H9 (cell line): ENCODE results near the gene DUSP2. TPM values are rescaled to one million over a fixed set of nuclear protein-coding genes. Genes with fewer than 3 reads are reported as not detected.

Source experiments
- DNase-seq: peaks from one replicate; pipeline ENCODE4 v3.0.0-alpha.2; 2017
- H2AFZ ChIP-seq: one replicate; pipeline ENCODE4 v1.6.1; 2013; ENCODE audit warnings: mild to moderate bottlenecking, low read length, control low read depth, moderate library complexity
- H2AK5ac ChIP-seq: 2 replicates; pipeline ENCODE4 v1.6.1; 2013; ENCODE audit warnings: low read length, control low read depth, mixed read lengths; ENCODE audit not compliant: insufficient read length
- H2BK120ac ChIP-seq: one replicate; pipeline ENCODE4 v1.6.1; 2013; ENCODE audit warnings: low read depth, mild to moderate bottlenecking, low read length, control low read depth, inconsistent platforms; ENCODE audit not compliant: poor library complexity, severe bottlenecking
- H2BK12ac ChIP-seq: 2 replicates; pipeline ENCODE4 v1.6.1; 2013; ENCODE audit warnings: low read length, control low read depth, mixed read lengths, low read depth; ENCODE audit not compliant: insufficient read length
- H2BK15ac ChIP-seq: 2 replicates; pipeline ENCODE4 v1.6.1; 2013; ENCODE audit warnings: low read depth, low read length, control low read depth
- H2BK20ac ChIP-seq: one replicate; pipeline ENCODE4 v1.6.1; 2013; ENCODE audit warnings: low read depth, mild to moderate bottlenecking, low read length, control low read depth, inconsistent platforms; ENCODE audit not compliant: poor library complexity, severe bottlenecking
- H2BK5ac ChIP-seq: 2 replicates; pipeline ENCODE4 v1.6.1; 2013; ENCODE audit warnings: low read length, control low read depth, mixed read lengths; ENCODE audit not compliant: insufficient read length
- H3K14ac ChIP-seq: 2 replicates; pipeline ENCODE4 v1.6.1; 2013; ENCODE audit warnings: low read length, control low read depth; ENCODE audit not compliant: insufficient read depth
- H3K18ac ChIP-seq: 2 replicates; pipeline ENCODE4 v1.6.1; 2013; ENCODE audit warnings: low read depth, mild to moderate bottlenecking, mixed read lengths, low read length, control low read depth; ENCODE audit not compliant: insufficient read length
- H3K23ac ChIP-seq: 2 replicates; pipeline ENCODE4 v1.6.1; 2013; ENCODE audit warnings: low read length, control low read depth, mixed read lengths, low read depth; ENCODE audit not compliant: insufficient read length
- H3K23me2 ChIP-seq: 2 replicates; pipeline ENCODE4 v1.6.1; 2013; ENCODE audit warnings: low read depth, mild to moderate bottlenecking, mixed read lengths, low read length, control low read depth; ENCODE audit not compliant: insufficient read length, poor library complexity, severe bottlenecking
- H3K27ac ChIP-seq: 2 replicates; pipeline ENCODE4 v1.5.1; 2013; ENCODE audit warnings: low read length, control low read depth, mixed read lengths, low read depth; ENCODE audit not compliant: insufficient read length
- H3K27me3 ChIP-seq: 2 replicates; pipeline ENCODE4 v1.6.1; 2013; ENCODE audit warnings: low read length, control low read depth, inconsistent platforms; ENCODE audit not compliant: insufficient read depth
- H3K4ac ChIP-seq: 2 replicates; pipeline ENCODE4 v1.6.1; 2013; ENCODE audit warnings: low read depth, mild to moderate bottlenecking, control low read depth, inconsistent platforms, low read length, moderate library complexity
- H3K4me1 ChIP-seq: 2 replicates; pipeline ENCODE4 v1.6.1; 2013; ENCODE audit warnings: low read length, control low read depth, inconsistent platforms; ENCODE audit not compliant: insufficient read depth
- H3K4me2 ChIP-seq: 2 replicates; pipeline ENCODE4 v1.6.1; 2013; ENCODE audit warnings: low read length, control low read depth, mixed read lengths; ENCODE audit not compliant: insufficient read length, insufficient read depth
- H3K56ac ChIP-seq: 2 replicates; pipeline ENCODE4 v1.6.1; 2013; ENCODE audit warnings: low read depth, mild to moderate bottlenecking, mixed read lengths, low read length, control low read depth; ENCODE audit not compliant: insufficient read length
- H3K79me1 ChIP-seq: 2 replicates; pipeline ENCODE4 v1.6.1; 2013; ENCODE audit warnings: low read depth, mild to moderate bottlenecking, moderate library complexity, low read length, control low read depth, inconsistent platforms; ENCODE audit not compliant: insufficient read depth, poor library complexity, severe bottlenecking
- H3K79me2 ChIP-seq: 2 replicates; pipeline ENCODE4 v1.6.1; 2013; ENCODE audit warnings: low read length, control low read depth, inconsistent platforms; ENCODE audit not compliant: insufficient read depth
- H3K9ac ChIP-seq: 2 replicates; pipeline ENCODE4 v1.6.1; 2013; ENCODE audit warnings: low read length, control low read depth, mixed read lengths; ENCODE audit not compliant: insufficient read length; ENCODE audit errors: extremely low read depth
- H3K9me3 ChIP-seq: one replicate; pipeline ENCODE4 v1.6.1; 2013; ENCODE audit warnings: low read depth, low read length, inconsistent platforms; ENCODE audit not compliant: control insufficient read depth
- H3T11ph ChIP-seq: one replicate; pipeline ENCODE4 v1.6.1; 2013; ENCODE audit warnings: mild to moderate bottlenecking, low read length, control low read depth, inconsistent platforms
- H4K20me1 ChIP-seq: one replicate; pipeline ENCODE4 v1.6.1; 2013; ENCODE audit not compliant: control insufficient read depth, insufficient read length, insufficient read depth
- H4K5ac ChIP-seq: 2 replicates; pipeline ENCODE4 v1.6.1; 2013; ENCODE audit warnings: low read depth, mild to moderate bottlenecking, mixed read lengths, low read length, control low read depth; ENCODE audit not compliant: insufficient read length
- H4K8ac ChIP-seq: replicated peaks from 2 replicates; pipeline ENCODE4 v1.6.1; 2013; ENCODE audit warnings: low read length, control low read depth, mixed read lengths, low read depth; ENCODE audit not compliant: insufficient read length
- H4K91ac ChIP-seq: 2 replicates; pipeline ENCODE4 v1.6.1; 2013; ENCODE audit warnings: low read depth, mild to moderate bottlenecking, moderate library complexity, mixed read lengths, low read length, control low read depth; ENCODE audit not compliant: insufficient read length
- H3K27ac Mint-ChIP-seq, 3 experiments: 2 replicates in 2 of 3; 3 replicates in 1 of 3; pipeline ENCODE4 v1.8.0; 2020 to 2021; ENCODE audit warnings: mixed read lengths in 3 of 3, mild to moderate bottlenecking in 1 of 3, moderate library complexity in 1 of 3
- H3K27me3 Mint-ChIP-seq: 2 replicates; pipeline ENCODE4 v1.8.0; 2021; ENCODE audit warnings: low read depth, mild to moderate bottlenecking, moderate library complexity, mixed read lengths
- H3K36me3 Mint-ChIP-seq, 3 experiments: 2 replicates in 2 of 3; 3 replicates in 1 of 3; pipeline ENCODE4 v1.8.0; 2020 to 2021; ENCODE audit warnings: low read depth in 3 of 3, mixed read lengths in 3 of 3; ENCODE audit not compliant: insufficient read depth in 1 of 3
- H3K4me1 Mint-ChIP-seq, 2 experiments: 2 replicates each; pipeline ENCODE4 v1.8.0; 2020; ENCODE audit warnings: mixed read lengths in 2 of 2
- H3K4me3 Mint-ChIP-seq, 2 experiments: 2 replicates in 1 of 2; 3 replicates in 1 of 2; pipeline ENCODE4 v1.8.0; 2020 to 2021; ENCODE audit warnings: mild to moderate bottlenecking in 2 of 2, mixed read lengths in 2 of 2, moderate library complexity in 1 of 2
- H3K9me3 Mint-ChIP-seq, 2 experiments: 2 replicates in 1 of 2; 3 replicates in 1 of 2; pipeline ENCODE4 v1.8.0; 2020; ENCODE audit warnings: mild to moderate bottlenecking in 2 of 2, mixed read lengths in 2 of 2, moderate library complexity in 1 of 2
- WGBS: extraction: QIAGEN DNeasy Blood & Tissue Kit; methylation state at CpG from one replicate; pipeline ENCODE4 v1.1.7; 2013; ENCODE audit warnings: missing lambda C conversion rate, low lambda C conversion rate, mixed read lengths; ENCODE audit not compliant: insufficient read length; ENCODE audit errors: extremely low coverage; 5-methylcytosine and 5-hydroxymethylcytosine counted together
- total RNA-seq: library from RNA; stranded (reverse); gene quantifications from 2 replicates; pipeline ENCODE4 v1.2.1, GENCODE V29; 2021
- TF ChIP-seq, protein P1 (sequence below): fragments of 200-600 bp; sonication (generic); conservative IDR thresholded peaks from 3 replicates; pipeline ENCODE4 v1.8.0; 2021; ENCODE audit warnings: antibody characterized with exemption, mild to moderate bottlenecking

DUSP2 gene
- total RNA-seq, 1 experiment from 2014 or later = 14.9 TPM

DNA sequence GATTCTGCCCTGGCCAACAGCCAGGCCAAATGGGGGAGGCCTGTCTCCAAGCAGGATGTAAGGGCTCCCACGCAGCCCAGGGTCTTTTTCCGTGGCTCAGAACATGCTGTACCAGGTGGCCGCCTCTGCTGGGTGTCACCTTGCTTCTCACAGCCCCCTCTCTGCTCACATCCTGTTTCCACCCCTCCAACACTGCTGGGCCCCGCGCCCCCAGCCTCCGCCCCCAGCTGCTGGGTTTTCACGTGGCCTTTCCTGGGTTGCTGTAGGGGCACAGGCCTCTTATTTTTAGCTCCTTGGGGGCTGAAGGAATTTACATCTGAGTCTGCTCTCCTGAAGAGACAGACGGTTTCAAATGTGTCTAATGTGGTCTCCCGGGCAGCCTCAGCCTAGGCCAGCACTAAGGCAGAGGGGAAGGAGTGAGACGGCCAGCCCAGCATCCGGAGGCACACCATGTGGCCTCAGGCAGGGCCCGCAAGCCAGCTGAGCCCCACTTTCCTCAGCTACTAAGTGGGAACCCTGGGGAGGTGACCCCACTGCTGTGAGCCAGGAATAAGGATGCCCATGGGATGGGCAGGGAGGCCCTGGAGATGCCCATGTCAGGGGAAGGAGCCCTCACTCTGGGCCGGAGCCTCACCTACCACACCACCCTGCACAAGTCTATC, 18.7 kb upstream of the DUSP2 start:
- Histone ChIP-seq H3K18ac (peak overlapping the region; percentile 16), H4K91ac (no peak overlapping the region), H2BK5ac (no peak overlapping the region), H3K27ac (no peak overlapping the region), H2BK120ac (no peak overlapping the region), H2AFZ (no peak overlapping the region), H4K8ac (no peak overlapping the region), H3K79me1 (no peaks in the 10 kb centered on the region), H3K27me3 (no peaks in the 10 kb centered on the region), H2BK12ac (no peak overlapping the region), H3K4ac (no peak overlapping the region), H3K23ac (no peak overlapping the region), H3K9ac (no peak overlapping the region), H3K56ac (no peak overlapping the region), H3K4me1 (peaks cover 2% of the 10 kb centered on the region; the same call in 1 of the 2 replicates), H4K20me1 (no peaks in the 10 kb centered on the region), H3K4me2 (no peak overlapping the region), H3T11ph (no peak overlapping the region), H3K14ac (no peak overlapping the region), H3K23me2 (no peaks in the 10 kb centered on the region), H3K79me2 (no peaks in the 10 kb centered on the region), H2BK20ac (no peak overlapping the region), H4K5ac (no peak overlapping the region), H2AK5ac (no peak overlapping the region), H3K9me3 (no peaks in the 10 kb centered on the region), H2BK15ac (no peak overlapping the region)
- no peak for DNase-seq
- H3K27me3 Mint-ChIP-seq = peaks cover 9% of the 10 kb centered on the region
- H3K9me3 Mint-ChIP-seq = 0 out of 5 replicates have a peak, but pooled peaks cover 0 to under 1% of the 10 kb centered on the region in 2 experiments
- no peak overlapping the region for H3K4me3 Mint-ChIP-seq
- H3K4me1 Mint-ChIP-seq = peaks cover 23% of the 10 kb centered on the region in 2 experiments; a peak in 3 of 4 replicates
- WGBS = no CpG with 5 or more reads among the region's 13 CpGs
- TF ChIP-seq, protein P1, sequence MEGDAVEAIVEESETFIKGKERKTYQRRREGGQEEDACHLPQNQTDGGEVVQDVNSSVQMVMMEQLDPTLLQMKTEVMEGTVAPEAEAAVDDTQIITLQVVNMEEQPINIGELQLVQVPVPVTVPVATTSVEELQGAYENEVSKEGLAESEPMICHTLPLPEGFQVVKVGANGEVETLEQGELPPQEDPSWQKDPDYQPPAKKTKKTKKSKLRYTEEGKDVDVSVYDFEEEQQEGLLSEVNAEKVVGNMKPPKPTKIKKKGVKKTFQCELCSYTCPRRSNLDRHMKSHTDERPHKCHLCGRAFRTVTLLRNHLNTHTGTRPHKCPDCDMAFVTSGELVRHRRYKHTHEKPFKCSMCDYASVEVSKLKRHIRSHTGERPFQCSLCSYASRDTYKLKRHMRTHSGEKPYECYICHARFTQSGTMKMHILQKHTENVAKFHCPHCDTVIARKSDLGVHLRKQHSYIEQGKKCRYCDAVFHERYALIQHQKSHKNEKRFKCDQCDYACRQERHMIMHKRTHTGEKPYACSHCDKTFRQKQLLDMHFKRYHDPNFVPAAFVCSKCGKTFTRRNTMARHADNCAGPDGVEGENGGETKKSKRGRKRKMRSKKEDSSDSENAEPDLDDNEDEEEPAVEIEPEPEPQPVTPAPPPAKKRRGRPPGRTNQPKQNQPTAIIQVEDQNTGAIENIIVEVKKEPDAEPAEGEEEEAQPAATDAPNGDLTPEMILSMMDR = no peak
- H3K36me3 Mint-ChIP-seq = no peaks in the 10 kb centered on the region
- H3K27ac Mint-ChIP-seq = peak overlapping the region in 1 of 3 experiments; percentile 52; a peak in 1 of 7 replicates
